Raji (cell line): ENCODE measurements around the gene KDM2A.

Source experiments
- POLR2A ChIP-seq: IDR thresholded peaks from 2 replicates; pipeline ENCODE4 v1.6.1; 2011; ENCODE audit warnings: low read depth, low read length, control low read depth; ENCODE audit not compliant: insufficient read depth

Gene KDM2A

DNA sequence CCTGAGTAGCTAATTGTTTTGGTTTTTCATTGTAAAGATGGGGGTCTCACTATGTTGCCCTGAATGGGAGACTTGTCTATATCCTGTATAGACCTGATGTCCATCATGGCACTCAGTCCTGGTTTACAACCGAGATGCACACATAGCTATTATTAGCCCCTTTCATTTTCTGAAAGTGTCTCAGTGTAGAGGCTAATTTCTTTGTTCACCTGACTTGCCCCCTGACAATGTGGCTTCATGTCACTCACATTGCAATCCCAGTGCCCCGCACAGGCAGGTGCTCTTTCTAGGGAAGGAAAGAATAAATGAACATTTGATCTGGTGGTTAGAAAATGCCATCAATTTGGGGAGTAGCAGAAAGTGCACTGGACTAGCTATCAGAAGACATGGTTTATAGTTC, 13.1 kb upstream of the KDM2A start:
- TF ChIP-seq POLR2A, result no peak

DNA sequence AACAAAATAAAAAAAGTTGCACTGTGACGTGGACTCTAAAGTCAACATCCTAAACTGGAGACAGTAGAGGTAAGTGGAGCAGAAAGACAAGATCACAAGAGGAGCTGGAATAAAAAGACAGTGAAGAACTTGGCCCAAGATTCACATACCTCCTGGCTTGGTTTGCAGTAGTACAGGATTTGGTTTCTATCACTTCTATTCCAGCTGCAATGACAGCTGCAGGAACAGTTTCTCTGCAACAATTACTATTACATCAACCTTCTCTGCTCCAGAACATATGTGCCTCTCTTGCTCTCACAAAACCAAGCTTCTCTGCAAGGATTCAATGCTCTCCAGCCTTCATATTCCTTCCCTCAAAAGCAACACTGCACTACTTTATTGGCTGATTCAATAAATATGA, 7.8 kb upstream of the KDM2A start:
- no peak for TF ChIP-seq POLR2A

DNA sequence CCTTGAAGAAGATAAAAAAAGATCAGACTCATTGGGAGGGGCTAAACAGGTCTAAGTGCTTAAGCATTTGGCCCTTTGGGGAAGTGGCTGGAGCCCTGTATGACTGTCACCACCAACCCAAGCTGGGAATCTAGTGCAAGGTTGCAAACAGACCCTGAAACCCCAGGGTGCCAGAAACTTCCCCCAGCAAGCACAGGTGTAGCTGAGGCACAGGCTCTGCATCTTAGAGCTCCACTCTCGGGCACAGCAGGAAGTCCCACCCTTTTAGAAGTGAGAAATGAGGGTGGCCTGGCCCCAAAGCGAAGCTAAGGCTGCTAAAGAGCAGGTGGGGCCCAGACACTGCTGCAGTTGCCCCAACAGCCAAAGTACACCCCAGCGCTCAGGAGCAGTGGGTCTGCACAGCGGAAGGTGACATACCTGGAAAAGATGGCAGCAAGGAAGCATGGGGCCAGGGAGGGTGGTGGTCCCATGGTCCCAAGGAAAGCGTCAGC, 5.8 kb upstream of the KDM2A start:
- no peak for TF ChIP-seq POLR2A

DNA sequence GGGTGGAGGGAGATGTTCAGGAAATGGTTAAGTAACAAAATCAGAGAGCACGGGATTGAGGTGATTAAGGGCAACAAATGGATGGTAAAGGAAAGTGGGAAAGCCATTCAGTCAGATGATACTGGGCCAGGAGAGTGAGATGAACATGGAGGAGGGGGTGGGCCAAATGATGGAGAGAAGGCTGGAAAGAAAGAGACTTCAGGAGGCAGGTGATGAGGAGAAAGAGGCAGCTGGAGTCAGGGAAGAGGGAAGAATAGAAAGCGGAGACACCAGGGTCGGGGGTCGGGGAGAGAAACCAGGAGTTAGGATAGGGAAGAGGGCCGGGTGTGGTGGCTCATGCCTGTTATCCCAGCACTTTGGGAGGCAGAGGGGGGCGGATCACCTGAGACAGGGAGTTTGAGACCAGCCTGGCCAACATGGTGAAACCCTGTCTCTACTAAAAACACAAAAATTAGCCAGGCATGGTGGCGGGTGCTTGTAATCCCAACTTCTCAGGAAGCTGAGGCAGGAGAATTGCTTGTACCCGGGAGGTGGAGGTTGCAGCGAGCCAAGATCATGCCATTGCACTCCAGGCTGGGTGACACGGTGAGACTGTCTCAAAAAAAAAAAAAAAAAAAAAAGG, 4.7 kb upstream of the KDM2A start:
- TF ChIP-seq POLR2A, result no peak

DNA sequence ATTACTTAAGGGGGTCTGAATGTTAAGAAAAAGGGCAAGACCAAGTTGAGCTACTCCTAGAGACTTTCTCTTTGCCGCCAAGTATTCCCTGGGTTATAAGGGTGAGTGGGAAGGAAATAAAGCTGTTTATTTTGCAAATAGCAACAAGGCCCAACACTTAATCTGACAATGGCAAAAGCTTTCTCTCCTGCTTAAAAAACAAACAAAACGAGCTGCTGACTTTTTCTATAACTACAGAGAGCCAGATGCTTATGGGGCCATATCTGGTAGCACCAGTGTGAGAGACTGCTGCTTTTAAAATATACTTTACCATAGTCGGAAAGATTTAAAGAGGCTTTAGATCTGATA, 2.3 kb upstream of the KDM2A start:
- no peak for TF ChIP-seq POLR2A

DNA sequence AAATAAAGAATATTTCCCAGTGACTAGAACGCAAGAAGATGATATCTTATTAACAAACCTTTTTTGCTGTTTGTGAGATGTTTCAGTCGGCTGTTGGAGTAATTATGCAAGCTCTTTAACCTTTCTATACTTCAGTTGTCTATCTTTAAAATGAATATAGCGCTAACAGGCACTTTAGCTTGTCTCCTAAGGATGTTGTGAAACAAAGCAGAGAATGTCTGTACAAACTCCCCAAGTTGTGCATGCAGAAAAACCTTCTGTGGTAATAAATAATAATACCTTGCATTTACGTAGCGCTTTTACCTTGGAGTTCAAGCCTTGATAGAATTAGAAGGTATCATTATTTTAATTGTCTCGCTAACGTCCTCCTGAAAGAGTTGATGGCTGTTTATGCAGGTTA, 1.9 kb upstream of the KDM2A start:
- no peak for TF ChIP-seq POLR2A

DNA sequence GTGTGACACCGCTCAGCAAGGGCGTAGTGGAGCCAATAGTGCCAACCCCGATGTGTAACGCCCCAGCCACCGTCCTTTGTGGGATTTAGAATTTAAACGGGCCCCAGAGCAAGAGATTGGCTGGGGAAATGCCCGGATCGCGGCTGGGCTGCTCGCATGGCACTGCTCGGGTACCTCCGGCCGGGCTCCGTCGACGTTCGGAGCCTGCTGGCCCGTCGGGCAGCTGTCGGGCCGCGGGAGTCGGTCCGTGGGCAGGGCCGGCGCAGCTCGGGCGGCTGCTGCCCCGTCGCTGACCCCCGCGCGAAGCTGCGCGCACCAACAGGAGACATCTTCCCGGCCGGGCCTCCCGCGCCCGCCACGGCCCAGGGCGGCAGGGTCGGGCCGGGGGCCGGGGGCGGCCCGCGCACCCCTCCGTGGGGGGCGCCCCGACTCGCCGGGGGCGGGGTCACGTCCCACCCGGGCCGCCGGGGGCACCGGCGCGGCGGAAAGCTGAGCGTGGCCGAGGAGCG, 1.3 kb upstream of the KDM2A start:
- no peak for TF ChIP-seq POLR2A

DNA sequence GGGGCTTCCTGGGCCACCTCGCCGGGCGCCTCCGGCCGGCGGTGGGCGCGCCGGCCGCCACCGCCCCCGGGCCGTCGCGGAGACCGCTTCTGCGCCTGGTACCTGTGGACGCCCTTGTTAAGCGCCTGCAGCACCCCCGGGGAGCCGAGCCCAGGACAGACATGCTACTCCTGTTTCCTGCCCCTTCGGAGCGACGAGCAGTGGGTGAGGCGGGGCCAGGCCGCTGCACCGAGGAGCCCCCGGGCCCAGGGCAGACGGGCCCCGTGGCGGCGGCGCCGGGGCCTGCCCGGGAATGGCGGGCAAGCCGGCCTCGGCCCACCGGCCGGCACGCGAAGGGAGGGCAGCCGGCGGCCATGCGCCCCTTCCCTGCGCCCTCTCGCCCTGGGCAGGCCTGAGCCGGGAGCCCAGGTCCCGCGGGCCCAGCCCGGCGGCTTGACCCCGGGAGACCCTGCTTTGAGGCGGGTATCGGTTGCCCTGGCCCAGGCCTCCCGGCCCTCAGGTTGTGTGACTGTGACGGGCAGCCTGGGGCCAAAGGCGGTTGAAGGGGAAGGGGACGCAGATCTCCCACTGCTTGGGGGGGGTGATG, 789 bp upstream of the KDM2A start:
- no peak for TF ChIP-seq POLR2A

DNA sequence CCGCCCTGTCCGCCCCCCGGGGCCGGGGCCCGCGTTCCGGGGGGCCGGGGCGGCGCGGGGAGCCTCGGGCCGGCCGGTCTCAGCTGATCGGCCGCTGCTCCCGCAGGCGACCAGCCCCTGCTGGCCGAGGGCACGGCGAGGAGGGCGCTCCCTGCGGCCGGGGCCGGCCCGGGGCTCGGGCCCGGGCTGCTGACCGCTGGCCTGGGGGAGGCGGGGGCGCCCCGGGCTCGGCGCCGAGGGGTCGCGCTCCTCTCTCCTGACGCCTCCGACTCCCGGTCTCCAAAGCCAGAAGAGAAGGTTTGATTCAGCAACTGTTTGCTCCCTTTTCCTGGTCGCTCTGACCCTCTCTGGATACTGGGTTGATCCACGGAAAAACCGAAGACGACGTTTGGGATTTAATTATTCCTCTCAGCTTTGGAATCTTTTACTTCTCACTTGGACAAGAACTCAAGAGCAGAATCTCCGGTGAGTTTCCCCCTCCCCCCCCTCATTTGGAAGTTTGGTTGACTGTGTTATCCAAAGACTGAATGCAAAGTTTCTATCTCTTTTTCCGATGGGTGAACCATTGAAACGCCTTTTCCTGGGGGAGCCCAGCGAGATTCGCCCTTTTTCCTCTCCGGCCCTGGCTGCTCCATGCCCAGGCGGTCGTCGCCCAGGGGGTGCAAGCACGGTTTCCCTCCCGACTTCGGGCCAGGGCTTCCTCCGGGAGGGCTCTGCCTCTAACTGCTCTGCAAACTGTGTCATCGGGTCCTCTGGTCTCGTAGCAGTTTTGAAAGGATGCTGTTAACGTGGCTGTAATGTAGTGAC, 725 bp downstream of the KDM2A start:
- no peak for TF ChIP-seq POLR2A

DNA sequence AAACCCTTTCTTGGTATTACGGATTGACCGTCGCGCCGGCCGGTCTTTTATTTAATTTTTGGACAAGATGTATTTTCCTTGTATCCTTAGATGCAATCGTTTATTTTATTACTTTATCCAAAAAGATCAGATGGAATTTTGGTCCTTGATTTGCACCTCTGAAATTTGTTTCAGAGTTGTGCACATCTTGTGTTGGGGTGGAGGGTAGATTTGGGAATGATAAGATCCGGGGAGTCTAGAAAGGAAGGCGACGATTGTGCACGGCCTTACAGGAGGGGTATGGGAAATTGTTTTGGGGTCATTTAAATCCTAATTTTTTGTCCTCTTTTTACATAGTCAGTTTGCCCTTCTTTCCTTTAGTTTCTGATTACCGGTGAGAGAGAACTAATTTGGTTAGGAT, 1.4 kb downstream of the KDM2A start:
- no peak; the same call in 1 of the 2 replicates for TF ChIP-seq POLR2A

DNA sequence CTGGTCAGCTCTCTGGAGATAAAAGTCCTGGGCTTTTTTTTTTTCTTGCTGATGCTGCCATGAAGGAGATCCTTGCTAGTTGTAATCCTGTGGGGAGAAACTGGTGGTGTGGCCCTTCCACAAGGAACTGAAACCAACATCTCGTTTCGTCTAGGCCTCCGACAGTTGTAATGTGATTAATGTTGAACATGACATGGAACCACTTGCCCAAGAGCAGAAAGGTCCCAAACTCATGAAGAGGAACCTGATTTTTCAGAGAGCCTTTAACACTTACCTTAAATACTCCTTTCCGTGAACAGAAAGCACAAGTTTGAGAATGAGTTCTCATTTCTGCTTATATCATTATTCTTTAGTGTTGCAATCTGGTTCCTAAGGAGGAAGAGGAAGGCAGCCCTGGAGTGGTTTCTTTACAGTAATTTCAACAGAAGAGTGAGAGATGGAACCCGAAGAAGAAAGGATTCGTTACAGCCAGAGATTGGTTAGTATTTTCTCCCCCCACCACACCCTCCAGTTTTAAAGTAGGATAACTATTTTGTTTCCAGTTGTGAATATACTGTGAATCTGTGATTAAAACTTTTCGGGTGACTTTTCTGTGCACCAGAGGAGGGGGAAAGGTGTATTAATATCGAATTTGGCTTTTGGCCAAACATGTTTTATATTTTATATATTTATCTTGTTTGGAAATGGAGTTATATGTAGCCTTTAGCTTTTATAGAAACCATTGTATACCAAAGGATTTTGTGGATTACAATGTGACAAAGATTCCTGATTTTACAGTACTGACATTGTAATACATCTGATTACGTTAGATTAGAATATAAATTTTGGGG, 2.0 kb downstream of the KDM2A start:
- peak; percentile 29; the same call in 1 of the 2 replicates for TF ChIP-seq POLR2A

DNA sequence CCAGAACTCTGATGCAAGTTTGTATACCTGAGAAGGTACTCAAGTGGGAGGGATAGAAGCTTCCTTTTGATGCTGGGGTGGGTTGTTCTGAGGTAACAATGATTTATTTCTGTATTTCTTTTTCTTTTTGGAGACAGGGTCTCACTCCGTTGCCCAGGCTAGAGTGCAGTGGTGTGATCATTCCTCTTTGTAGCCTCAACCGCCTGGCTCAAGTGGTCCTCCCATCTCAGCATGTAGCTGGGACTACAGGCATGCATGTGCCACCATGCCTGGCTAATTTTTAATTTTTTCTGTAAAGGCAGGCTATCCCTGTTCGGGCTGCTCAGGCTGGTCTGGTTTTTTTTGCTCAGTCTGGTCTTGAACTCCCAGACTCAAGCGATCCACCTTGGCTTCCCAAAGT, 7.9 kb downstream of the KDM2A start:
- TF ChIP-seq POLR2A, result no peak

DNA sequence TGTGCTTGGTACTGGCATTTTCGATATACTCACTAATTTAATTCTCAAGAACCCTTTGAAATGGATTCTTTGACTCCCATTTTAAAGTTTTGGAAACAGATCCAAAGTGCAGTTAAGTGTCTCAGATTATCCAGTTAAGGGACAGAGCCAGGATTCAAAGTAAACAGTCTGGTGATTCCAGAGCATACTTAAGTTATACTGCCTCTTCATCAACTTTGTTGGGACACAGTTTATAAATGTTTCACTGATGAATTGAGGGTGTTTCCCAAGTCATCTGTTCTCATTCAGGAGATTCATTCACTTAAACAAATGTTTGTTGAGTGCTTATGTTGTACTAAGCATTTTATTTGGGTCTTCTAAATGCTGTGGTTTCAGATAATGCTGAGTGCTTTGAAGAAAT, 17.1 kb downstream of the KDM2A start:
- no peak for TF ChIP-seq POLR2A

DNA sequence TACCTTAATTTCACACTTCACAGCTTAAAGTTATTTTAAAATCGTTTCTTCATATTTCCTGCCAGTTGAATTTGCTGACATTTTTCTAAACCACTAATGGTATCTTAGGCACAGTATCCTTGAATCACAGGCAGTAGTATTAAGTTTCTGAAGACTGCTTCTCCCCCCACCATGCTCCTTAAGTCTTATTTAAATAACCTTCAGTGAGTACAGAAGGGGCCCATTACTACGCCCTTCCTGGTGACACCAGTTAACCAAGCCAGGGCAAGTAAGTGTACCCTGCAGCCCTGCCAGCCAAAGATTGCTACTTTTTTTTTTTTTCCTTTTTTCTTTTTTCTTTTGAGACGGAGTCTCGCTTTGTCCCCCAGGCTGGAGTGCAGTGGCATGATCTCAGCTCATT, 19.9 kb downstream of the KDM2A start:
- no peak for TF ChIP-seq POLR2A
